ENCODE measurements around the gene ALG14.

The ALG14 gene

GRCh38 chr1:95072532-95073419 is at the start of gene ALG14:
Gene ALG14 (minus strand): TSS chr1:95072951. CDS start chr1:95072898, 53 bp downstream.
- peak within 1 kb of the TSS; percentile 88 for H3K4me3 ChIP-seq (ENCODE audit: low read depth, low read length)
- TF ChIP-seq, protein P1, sequence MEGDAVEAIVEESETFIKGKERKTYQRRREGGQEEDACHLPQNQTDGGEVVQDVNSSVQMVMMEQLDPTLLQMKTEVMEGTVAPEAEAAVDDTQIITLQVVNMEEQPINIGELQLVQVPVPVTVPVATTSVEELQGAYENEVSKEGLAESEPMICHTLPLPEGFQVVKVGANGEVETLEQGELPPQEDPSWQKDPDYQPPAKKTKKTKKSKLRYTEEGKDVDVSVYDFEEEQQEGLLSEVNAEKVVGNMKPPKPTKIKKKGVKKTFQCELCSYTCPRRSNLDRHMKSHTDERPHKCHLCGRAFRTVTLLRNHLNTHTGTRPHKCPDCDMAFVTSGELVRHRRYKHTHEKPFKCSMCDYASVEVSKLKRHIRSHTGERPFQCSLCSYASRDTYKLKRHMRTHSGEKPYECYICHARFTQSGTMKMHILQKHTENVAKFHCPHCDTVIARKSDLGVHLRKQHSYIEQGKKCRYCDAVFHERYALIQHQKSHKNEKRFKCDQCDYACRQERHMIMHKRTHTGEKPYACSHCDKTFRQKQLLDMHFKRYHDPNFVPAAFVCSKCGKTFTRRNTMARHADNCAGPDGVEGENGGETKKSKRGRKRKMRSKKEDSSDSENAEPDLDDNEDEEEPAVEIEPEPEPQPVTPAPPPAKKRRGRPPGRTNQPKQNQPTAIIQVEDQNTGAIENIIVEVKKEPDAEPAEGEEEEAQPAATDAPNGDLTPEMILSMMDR (IDR thresholded peaks at IDR 0.05; ENCODE audit: low read depth, low read length) = no peak
- DNase-seq (ENCODE audit: low read depth, low spot score) = peak; percentile 97
- in situ Hi-C loops (cut with HindIII; ENCODE audit: low sequenced_read_pairs) = no loop called here

GRCh38 chr1:95122151-95122697 is 49.5 kb upstream of the ALG14 start:
- TF ChIP-seq, protein P1 (IDR thresholded peaks at IDR 0.05; ENCODE audit: low read depth, low read length) = no peak
- H3K4me3 ChIP-seq (ENCODE audit: low read depth, low read length) = no peak overlapping the region
- in situ Hi-C loops (cut with HindIII; ENCODE audit: low sequenced_read_pairs) = no loop called here
- DNase-seq (ENCODE audit: low read depth, low spot score) = no peak

DNA sequence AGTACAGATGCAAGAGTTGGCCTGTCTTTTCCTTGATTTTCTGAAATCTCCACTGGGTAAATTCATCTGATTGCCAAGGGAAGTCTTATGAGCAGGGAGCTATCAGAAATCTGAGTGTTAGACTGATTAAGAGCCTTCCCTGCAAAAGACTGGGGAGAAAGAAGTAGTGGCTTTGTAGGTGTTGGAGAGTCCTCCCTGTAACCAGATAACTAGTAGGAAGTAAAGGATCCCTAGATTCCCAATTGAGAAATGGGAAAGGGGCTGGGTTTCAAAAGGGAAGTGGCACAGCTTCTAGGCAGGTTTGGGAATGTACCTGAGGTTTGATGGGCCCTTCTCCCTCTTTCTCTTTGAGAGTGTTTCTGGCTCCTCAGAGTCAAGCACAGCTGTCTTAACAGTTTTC is 46.5 kb upstream of the ALG14 start:
- no peak for DNase-seq (ENCODE audit: low read depth, low spot score)
- in situ Hi-C loops (cut with HindIII; ENCODE audit: low sequenced_read_pairs) = no loop called here
- H3K4me3 ChIP-seq (ENCODE audit: low read depth, low read length) = no peak overlapping the region
- TF ChIP-seq, protein P1 (IDR thresholded peaks at IDR 0.05; ENCODE audit: low read depth, low read length) = no peak

GRCh38 chr1:95118710-95119109 is 46.0 kb upstream of the ALG14 start:
- DNase-seq (ENCODE audit: low read depth, low spot score) = no peak
- TF ChIP-seq, protein P1 (IDR thresholded peaks at IDR 0.05; ENCODE audit: low read depth, low read length) = no peak
- in situ Hi-C loops (cut with HindIII; ENCODE audit: low sequenced_read_pairs) = no loop called here
- no peak overlapping the region for H3K4me3 ChIP-seq (ENCODE audit: low read depth, low read length)

DNA sequence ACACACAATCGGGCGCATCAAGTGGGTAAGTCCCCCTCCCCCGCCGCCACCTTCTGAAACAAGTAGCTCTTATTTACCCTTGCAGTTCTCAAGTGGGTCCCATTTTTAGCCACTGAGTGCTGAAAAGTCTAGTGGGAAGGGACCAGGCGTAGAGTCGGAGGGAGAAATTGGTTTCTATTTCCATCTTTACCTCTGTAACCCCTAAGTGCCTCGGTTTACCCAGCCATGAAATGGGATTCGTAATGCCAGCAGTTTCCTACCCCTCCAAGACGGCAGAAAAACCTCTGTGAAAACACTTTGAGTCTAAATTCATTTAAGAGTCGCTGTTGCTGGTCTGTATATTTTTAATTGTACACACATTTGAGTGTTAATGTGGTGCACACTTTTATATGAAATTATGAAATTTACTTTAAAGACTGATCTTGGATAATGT is 45.3 kb upstream of the ALG14 start:
- TF ChIP-seq, protein P1 (IDR thresholded peaks at IDR 0.05; ENCODE audit: low read depth, low read length) = no peak
- DNase-seq (ENCODE audit: low read depth, low spot score) = peak; percentile 4
- peak overlapping the region; percentile 49 for H3K4me3 ChIP-seq (ENCODE audit: low read depth, low read length)
- in situ Hi-C loops (cut with HindIII; ENCODE audit: low sequenced_read_pairs) = no loop called here

GRCh38 chr1:95117207-95118066 is 44.7 kb upstream of the ALG14 start, which contains the start of gene TLCD4:
Gene TLCD4 (plus strand): TSS chr1:95117355. CDS start chr1:95143902, 26,547 bp downstream.
- H3K4me3 ChIP-seq (ENCODE audit: low read depth, low read length) = peak within 1 kb of the TSS; percentile 49
- peak; percentile 30 for DNase-seq (ENCODE audit: low read depth, low spot score)

More at GRCh38 chr1:95117207-95118066, 44.7 kb upstream of the ALG14 start, which contains the start of gene TLCD4:
- TF ChIP-seq, protein P1 (IDR thresholded peaks at IDR 0.05; ENCODE audit: low read depth, low read length) = no peak
- in situ Hi-C loops (cut with HindIII; ENCODE audit: low sequenced_read_pairs) = no loop called here

All from astrocyte of the spinal cord (primary cell).